GM21447 (cell line): Measurements from ENCODE around the gene DAD1.
A peak's percentile ranks its signal among the peaks of the same experiment; 100 is the strongest.
"Not testable (repeated sequence)": the region's sequence is repeated elsewhere in the genome, so short reads cannot be mapped to it uniquely, and the experiment has no call there.

Experiments used
- ATAC-seq: cut with Tn5 transposase; IDR thresholded peaks from one replicate; pipeline ENCODE4 v1.9.1; 2021; ENCODE audit not compliant: unreplicated experiment

DAD1 gene

GRCh38 chr14:22569737-22570131 lies 19.3 kb downstream of the DAD1 start:
- ATAC-seq: no peak

- no peak for ATAC-seq
Measured at GRCh38 chr14:22569106-22569736, 19.8 kb downstream of the DAD1 start.

- ATAC-seq: no peak
Measured at GRCh38 chr14:22567437-22567836, 21.6 kb downstream of the DAD1 start.

GRCh38 chr14:22566845-22567244 lies 22.2 kb downstream of the DAD1 start:
- no peak for ATAC-seq

GRCh38 chr14:22566266-22566665 lies 22.8 kb downstream of the DAD1 start:
- not testable (repeated sequence) for ATAC-seq

- peak; percentile 38 for ATAC-seq
Measured at GRCh38 chr14:22565391-22565945, 23.6 kb downstream of the DAD1 start.

GRCh38 chr14:22564463-22564862 lies 24.6 kb downstream of the DAD1 start:
- ATAC-seq: no peak

- no peak for ATAC-seq
Measured at GRCh38 chr14:22563987-22564386, 25.0 kb downstream of the DAD1 start.

- peak; percentile 29 for ATAC-seq
Measured at GRCh38 chr14:22561661-22562579, 27.1 kb downstream of the DAD1 start.

- ATAC-seq: no peak
Measured at GRCh38 chr14:22561366-22561660, 27.7 kb downstream of the DAD1 start.

GRCh38 chr14:22560662-22561365 lies 28.2 kb downstream of the DAD1 start:
- no peak for ATAC-seq

- ATAC-seq: no peak
Measured at GRCh38 chr14:22559041-22559440, 30.0 kb downstream of the DAD1 start.

GRCh38 chr14:22558221-22558913 lies 30.7 kb downstream of the DAD1 start:
- ATAC-seq: no peak

GRCh38 chr14:22557846-22558220 lies 31.2 kb downstream of the DAD1 start:
- no peak for ATAC-seq

GRCh38 chr14:22556990-22557623 lies 31.9 kb downstream of the DAD1 start:
- ATAC-seq: peak; percentile 20

GRCh38 chr14:22556021-22556989 lies 32.7 kb downstream of the DAD1 start:
- ATAC-seq: peak; percentile 68

- peak; percentile 6 for ATAC-seq
Measured at GRCh38 chr14:22555384-22556011, 33.5 kb downstream of the DAD1 start.

- no peak for ATAC-seq
Measured at GRCh38 chr14:22554498-22555383, 34.3 kb downstream of the DAD1 start.
